ENCODE data around the gene MRPL1.

DNA sequence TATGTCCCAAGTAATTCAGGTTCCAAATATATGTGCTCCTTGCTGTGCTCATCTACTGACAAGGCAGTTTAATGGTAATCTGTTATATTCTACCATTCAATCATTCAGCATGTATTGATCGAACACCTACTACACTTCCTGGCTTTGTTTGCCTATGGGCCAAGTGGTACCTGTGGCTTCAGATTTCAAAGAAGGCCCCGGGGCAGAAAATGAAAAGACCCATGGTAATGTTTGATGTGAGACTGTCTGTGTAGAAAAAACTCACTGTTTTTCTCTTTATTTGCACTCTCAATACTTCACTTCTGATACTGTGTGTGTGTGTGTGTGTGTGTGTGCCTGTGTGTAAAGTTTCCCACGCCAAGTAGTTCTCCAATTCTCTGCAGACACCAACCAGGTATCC, 133.4 kb downstream of the MRPL1 start:
- TF ChIP-seq, protein P1, sequence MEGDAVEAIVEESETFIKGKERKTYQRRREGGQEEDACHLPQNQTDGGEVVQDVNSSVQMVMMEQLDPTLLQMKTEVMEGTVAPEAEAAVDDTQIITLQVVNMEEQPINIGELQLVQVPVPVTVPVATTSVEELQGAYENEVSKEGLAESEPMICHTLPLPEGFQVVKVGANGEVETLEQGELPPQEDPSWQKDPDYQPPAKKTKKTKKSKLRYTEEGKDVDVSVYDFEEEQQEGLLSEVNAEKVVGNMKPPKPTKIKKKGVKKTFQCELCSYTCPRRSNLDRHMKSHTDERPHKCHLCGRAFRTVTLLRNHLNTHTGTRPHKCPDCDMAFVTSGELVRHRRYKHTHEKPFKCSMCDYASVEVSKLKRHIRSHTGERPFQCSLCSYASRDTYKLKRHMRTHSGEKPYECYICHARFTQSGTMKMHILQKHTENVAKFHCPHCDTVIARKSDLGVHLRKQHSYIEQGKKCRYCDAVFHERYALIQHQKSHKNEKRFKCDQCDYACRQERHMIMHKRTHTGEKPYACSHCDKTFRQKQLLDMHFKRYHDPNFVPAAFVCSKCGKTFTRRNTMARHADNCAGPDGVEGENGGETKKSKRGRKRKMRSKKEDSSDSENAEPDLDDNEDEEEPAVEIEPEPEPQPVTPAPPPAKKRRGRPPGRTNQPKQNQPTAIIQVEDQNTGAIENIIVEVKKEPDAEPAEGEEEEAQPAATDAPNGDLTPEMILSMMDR (conservative IDR thresholded peaks at IDR 0.05 in 1 of 2, IDR thresholded peaks at IDR 0.05 in 1 of 2; ENCODE audit: extremely low read depth in 1 of 2, insufficient read depth in 1 of 2, low read depth in 1 of 2, low read length in 2 of 2) = no peak
- no peak for TF ChIP-seq EZH2 (IDR thresholded peaks at IDR 0.05; ENCODE audit: borderline replicate concordance, low read length)

Data from mammary epithelial cell (primary cell).